SU-DHL-6 (cell line): Measurements from ENCODE around the gene RGS6.

Experiments
- H2AFZ ChIP-seq: fragments of 200-600 bp; sonication (generic); 2 replicates; pipeline ENCODE4 v1.6.1; 2014; ENCODE audit warnings: low read depth, mild to moderate bottlenecking, moderate library complexity, mixed read lengths, antibody characterized with exemption, low read length; ENCODE audit not compliant: severe bottlenecking
- H3F3A ChIP-seq: fragments of 200-600 bp; shearing (Covaris generic); 2 replicates; pipeline ENCODE4 v1.6.0; 2016; ENCODE audit warnings: antibody characterized with exemption, mild to moderate bottlenecking; ENCODE audit not compliant: insufficient read depth
- H3K27ac ChIP-seq: fragments of 200-600 bp; sonication (generic); 2 replicates; pipeline ENCODE4 v1.5.1; 2016; ENCODE audit warnings: low read depth, mild to moderate bottlenecking, low read length, moderate library complexity, mixed read lengths
- H3K27me3 ChIP-seq: fragments of 200-600 bp; sonication (generic), shearing (Covaris generic); 2 replicates; pipeline ENCODE4 v1.6.0; 2014; ENCODE audit warnings: mild to moderate bottlenecking, low read length
- H3K36me3 ChIP-seq: fragments of 200-600 bp; sonication (generic); 2 replicates; pipeline ENCODE4 v1.6.1; 2014; ENCODE audit warnings: mild to moderate bottlenecking, low read length, mixed read lengths
- H3K4me2 ChIP-seq: fragments of 300-600, 200-600 bp; shearing (Covaris generic), sonication (generic); 2 replicates; pipeline ENCODE4 v1.6.0; 2014; ENCODE audit warnings: low read length, low read depth, mild to moderate bottlenecking; ENCODE audit not compliant: poor library complexity, severe bottlenecking
- H3K4me3 ChIP-seq: fragments of 200-600 bp; sonication (generic); 2 replicates; pipeline ENCODE4 v1.5.1; 2014; ENCODE audit warnings: antibody characterized with exemption, low read length, mild to moderate bottlenecking, mixed read lengths; ENCODE audit not compliant: insufficient read depth, poor library complexity, severe bottlenecking
- H3K79me2 ChIP-seq: fragments of 200-600 bp; sonication (generic); 2 replicates; pipeline ENCODE4 v1.6.1; 2014; ENCODE audit warnings: mild to moderate bottlenecking, low read length, moderate library complexity; ENCODE audit not compliant: insufficient read depth
- H3K9ac ChIP-seq: fragments of 200-600 bp; sonication (generic); 2 replicates; pipeline ENCODE4 v1.7.0; 2014; ENCODE audit warnings: mild to moderate bottlenecking, low read length
- H3K9me2 ChIP-seq: fragments of 200-600 bp; sonication (generic); replicated peaks from 2 replicates; pipeline ENCODE4 v1.6.1; 2014; ENCODE audit warnings: low read length; ENCODE audit not compliant: insufficient read depth
- H3K9me3 ChIP-seq: fragments of 200-600 bp; sonication (generic); 2 replicates; pipeline ENCODE4 v1.6.1; 2014; ENCODE audit warnings: low read length, mixed read lengths; ENCODE audit not compliant: insufficient read depth
- H4K20me1 ChIP-seq: fragments of 200-600 bp; sonication (generic); 2 replicates; pipeline ENCODE4 v1.6.1; 2014; ENCODE audit warnings: low read depth, mild to moderate bottlenecking, antibody characterized with exemption, low read length, moderate library complexity, mixed read lengths
- EZH2phosphoT487 ChIP-seq: fragments of 200-600 bp; sonication (generic), shearing (Covaris generic); conservative IDR thresholded peaks from 2 replicates; pipeline ENCODE4 v1.6.1; 2018; ENCODE audit warnings: mild to moderate bottlenecking, antibody characterized with exemption, low read length, moderate library complexity, mixed read lengths
- TF ChIP-seq, protein P1 (sequence below): fragments of 200-600 bp; sonication (generic); IDR thresholded peaks from one replicate; pipeline ENCODE4 v1.5.1; 2017; ENCODE audit warnings: antibody characterized with exemption, mild to moderate bottlenecking, low read length, moderate library complexity; ENCODE audit not compliant: insufficient read depth, poor library complexity, severe bottlenecking

RGS6 gene

GRCh38 chr14:72141084-72141483, 208.9 kb downstream of the RGS6 start:
- H3K9ac ChIP-seq: no peak overlapping the region
- no peaks in the 10 kb centered on the region for H4K20me1 ChIP-seq
- no peaks in the 10 kb centered on the region for H3F3A ChIP-seq
- TF ChIP-seq, protein P1, sequence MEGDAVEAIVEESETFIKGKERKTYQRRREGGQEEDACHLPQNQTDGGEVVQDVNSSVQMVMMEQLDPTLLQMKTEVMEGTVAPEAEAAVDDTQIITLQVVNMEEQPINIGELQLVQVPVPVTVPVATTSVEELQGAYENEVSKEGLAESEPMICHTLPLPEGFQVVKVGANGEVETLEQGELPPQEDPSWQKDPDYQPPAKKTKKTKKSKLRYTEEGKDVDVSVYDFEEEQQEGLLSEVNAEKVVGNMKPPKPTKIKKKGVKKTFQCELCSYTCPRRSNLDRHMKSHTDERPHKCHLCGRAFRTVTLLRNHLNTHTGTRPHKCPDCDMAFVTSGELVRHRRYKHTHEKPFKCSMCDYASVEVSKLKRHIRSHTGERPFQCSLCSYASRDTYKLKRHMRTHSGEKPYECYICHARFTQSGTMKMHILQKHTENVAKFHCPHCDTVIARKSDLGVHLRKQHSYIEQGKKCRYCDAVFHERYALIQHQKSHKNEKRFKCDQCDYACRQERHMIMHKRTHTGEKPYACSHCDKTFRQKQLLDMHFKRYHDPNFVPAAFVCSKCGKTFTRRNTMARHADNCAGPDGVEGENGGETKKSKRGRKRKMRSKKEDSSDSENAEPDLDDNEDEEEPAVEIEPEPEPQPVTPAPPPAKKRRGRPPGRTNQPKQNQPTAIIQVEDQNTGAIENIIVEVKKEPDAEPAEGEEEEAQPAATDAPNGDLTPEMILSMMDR: no peak
- TF ChIP-seq EZH2phosphoT487: no peak
- no peak overlapping the region for H3K27ac ChIP-seq
- no peaks in the 10 kb centered on the region for H3K27me3 ChIP-seq
- H3K4me2 ChIP-seq: no peak overlapping the region
- no peaks in the 10 kb centered on the region; the same call in 1 of the 2 replicates for H3K9me2 ChIP-seq
- H2AFZ ChIP-seq: no peak overlapping the region
- H3K4me3 ChIP-seq: no peak overlapping the region
- no peaks in the 10 kb centered on the region for H3K9me3 ChIP-seq
- H3K79me2 ChIP-seq: no peaks in the 10 kb centered on the region
- H3K36me3 ChIP-seq: no peaks in the 10 kb centered on the region

DNA sequence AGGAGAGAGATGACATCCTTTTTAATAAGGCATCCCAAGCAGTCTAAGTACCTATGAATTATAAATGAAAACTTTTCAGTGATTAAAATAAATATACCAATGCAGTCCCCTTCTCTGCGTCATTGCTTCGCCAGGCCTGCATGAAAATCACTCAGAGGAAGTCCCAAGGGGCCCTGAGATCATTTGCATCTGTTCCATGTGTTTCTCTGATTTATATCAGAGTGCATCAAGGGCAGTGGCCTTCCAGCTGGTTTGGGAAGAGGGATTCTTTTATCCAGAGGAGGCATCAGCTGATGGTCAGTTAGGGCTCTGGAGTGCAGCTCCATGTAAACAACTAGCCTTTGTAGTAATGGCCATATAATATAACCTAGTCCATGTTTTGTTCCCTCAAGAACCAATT, 210.1 kb downstream of the RGS6 start:
- H4K20me1 ChIP-seq: no peaks in the 10 kb centered on the region
- H3K9ac ChIP-seq: no peak overlapping the region
- TF ChIP-seq, protein P1: no peak
- no peak for TF ChIP-seq EZH2phosphoT487
- H3F3A ChIP-seq: no peaks in the 10 kb centered on the region
- no peak overlapping the region for H3K27ac ChIP-seq
- no peaks in the 10 kb centered on the region for H3K79me2 ChIP-seq
- no peaks in the 10 kb centered on the region for H3K9me3 ChIP-seq
- H3K9me2 ChIP-seq: no peaks in the 10 kb centered on the region; the same call in 1 of the 2 replicates
- H2AFZ ChIP-seq: no peak overlapping the region
- no peak overlapping the region for H3K4me3 ChIP-seq
- H3K27me3 ChIP-seq: no peaks in the 10 kb centered on the region
- H3K36me3 ChIP-seq: no peaks in the 10 kb centered on the region
- H3K4me2 ChIP-seq: no peak overlapping the region

DNA sequence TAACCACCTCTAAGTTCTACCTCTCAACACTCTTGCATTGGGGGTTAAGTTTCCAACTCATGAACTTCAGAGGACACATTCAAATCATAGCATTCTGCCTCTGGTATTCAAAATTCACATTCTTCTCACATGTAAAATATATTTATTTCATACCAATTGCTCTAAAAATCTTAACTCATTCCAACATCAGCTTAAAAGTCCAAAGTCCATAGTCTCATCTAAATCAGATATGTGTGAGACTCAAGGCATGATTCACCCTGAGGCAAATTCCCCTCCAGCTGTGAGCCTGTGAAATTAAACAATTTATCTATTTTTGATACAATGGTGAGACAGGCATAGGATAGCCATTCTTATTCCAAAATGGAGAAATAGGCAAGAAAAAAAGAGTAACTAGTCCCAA, 214.0 kb downstream of the RGS6 start:
- Histone ChIP-seq H4K20me1 (no peaks in the 10 kb centered on the region), H3K4me3 (no peak overlapping the region), H3K9ac (no peak overlapping the region), H3K9me3 (no peaks in the 10 kb centered on the region), H3K36me3 (no peaks in the 10 kb centered on the region), H2AFZ (no peak overlapping the region), H3F3A (no peaks in the 10 kb centered on the region), H3K27me3 (no peaks in the 10 kb centered on the region), H3K9me2 (no peaks in the 10 kb centered on the region; the same call in 1 of the 2 replicates), H3K27ac (no peak overlapping the region), H3K4me2 (no peak overlapping the region), H3K79me2 (no peaks in the 10 kb centered on the region)
- TF ChIP-seq, protein P1: no peak
- TF ChIP-seq EZH2phosphoT487: no peak
